ENCODE results near the gene AJUBA. TPM values are rescaled to one million over a fixed set of nuclear protein-coding genes. Genes with fewer than 3 reads are reported as not detected.

Gene AJUBA
- total RNA-seq, 1 experiment from 2014 or later = 9.5 TPM

- in situ Hi-C loops (cut with HindIII; ENCODE audit: low pct_unique_long_range_greater_than_20kb, low sequenced_read_pairs) = no loop called here
- no peak for DNase-seq (ENCODE audit: low read depth, low spot score)
These were observed 56.8 kb downstream of the AJUBA start for GRCh38 chr14:22925513-22925912.

- no peak for DNase-seq (ENCODE audit: low read depth, low spot score)
- in situ Hi-C loops (cut with HindIII; ENCODE audit: low pct_unique_long_range_greater_than_20kb, low sequenced_read_pairs) = no loop called here
These were observed 58.6 kb downstream of the AJUBA start for GRCh38 chr14:22923746-22924145.

- in situ Hi-C loops (cut with HindIII; ENCODE audit: low pct_unique_long_range_greater_than_20kb, low sequenced_read_pairs) = no loop called here
- no peak for DNase-seq (ENCODE audit: low read depth, low spot score)
These were observed 60.1 kb downstream of the AJUBA start for GRCh38 chr14:22922294-22922693.

Other genes with a start within 250 kb of the AJUBA start
- gene OXA1L, start 215.9 kb downstream of the AJUBA start, total RNA-seq (2014; rRNA removed; shearing (Covaris generic)) = 232 and 242 TPM in 2 replicates
- 0.82 and 1.5 TPM in 2 replicates for gene SLC7A7, start 167.1 kb downstream of the AJUBA start, total RNA-seq (2014; rRNA removed; shearing (Covaris generic))
- 43.9 and 65.2 TPM in 2 replicates for gene MRPL52, start 152.7 kb downstream of the AJUBA start, total RNA-seq (2014; rRNA removed; shearing (Covaris generic))
- gene MMP14, start 146.0 kb downstream of the AJUBA start, total RNA-seq (2014; rRNA removed; shearing (Covaris generic)) = 138 and 143 TPM in 2 replicates
- 31.6 and 31.9 TPM in 2 replicates for gene LRP10, start 110.8 kb downstream of the AJUBA start, total RNA-seq (2014; rRNA removed; shearing (Covaris generic))
- not detected in 2 replicates for gene REM2, start 99.3 kb downstream of the AJUBA start, total RNA-seq (2014; rRNA removed; shearing (Covaris generic))
- 62.7 and 63.2 TPM in 2 replicates for gene RBM23, start 63.4 kb downstream of the AJUBA start, total RNA-seq (2014; rRNA removed; shearing (Covaris generic))
- gene PRMT5, start 53.2 kb downstream of the AJUBA start, total RNA-seq (2014; rRNA removed; shearing (Covaris generic)) = 62.8 and 66.6 TPM in 2 replicates
- 32.5 and 34.2 TPM in 2 replicates for gene HAUS4, start 25.5 kb downstream of the AJUBA start, total RNA-seq (2014; rRNA removed; shearing (Covaris generic))
- gene C14orf93, start 27.6 kb upstream of the AJUBA start, total RNA-seq (2014; rRNA removed; shearing (Covaris generic)) = 8.2 and 11.6 TPM in 2 replicates
- gene PSMB5, start 52.3 kb upstream of the AJUBA start, total RNA-seq (2014; rRNA removed; shearing (Covaris generic)) = 162 and 165 TPM in 2 replicates
- not detected in 2 replicates for gene PSMB11, start 59.7 kb upstream of the AJUBA start, total RNA-seq (2014; rRNA removed; shearing (Covaris generic))
- 0.96 and 1.1 TPM in 2 replicates for gene CDH24, start 75.0 kb upstream of the AJUBA start, total RNA-seq (2014; rRNA removed; shearing (Covaris generic))
- 69.7 and 83.0 TPM in 2 replicates for gene ACIN1, start 112.6 kb upstream of the AJUBA start, total RNA-seq (2014; rRNA removed; shearing (Covaris generic))
- gene C14orf119, start 113.0 kb upstream of the AJUBA start, total RNA-seq (2014; rRNA removed; shearing (Covaris generic)) = 65.5 and 70.6 TPM in 2 replicates
- not detected in 2 replicates for gene CIROP, start 122.4 kb upstream of the AJUBA start, total RNA-seq (2014; rRNA removed; shearing (Covaris generic))
- not detected in 2 replicates for gene CEBPE, start 136.7 kb upstream of the AJUBA start, total RNA-seq (2014; rRNA removed; shearing (Covaris generic))
- gene SLC7A8, start 201.1 kb upstream of the AJUBA start, total RNA-seq (2014; rRNA removed; shearing (Covaris generic)) = 27.8 and 30.8 TPM in 2 replicates

Measured in SK-MEL-5 (cell line).